Endometrial microvascular endothelial cells (primary cell): ENCODE results near the gene PALLD. TPM values are rescaled to one million over a fixed set of nuclear protein-coding genes. Genes with fewer than 3 reads are reported as not detected.

ENCODE experiments used
- in situ Hi-C: cut with HindIII; loops from 2 replicates; pipeline ENCODE4 v1.10.0; 2017; ENCODE audit warnings: low sequenced_read_pairs, low pct_unique_long_range_greater_than_20kb; ENCODE audit errors: inconsistent ontology term
- total RNA-seq: library from RNA; depleted of rRNA; stranded (reverse); fragments of >200 nt; gene quantifications from one replicate; pipeline ENCODE4 v1.2.3, GENCODE V29; 2015; ENCODE audit errors: inconsistent ontology term

Gene PALLD
- total RNA-seq, 1 donor from 2014 or later: 82.9 TPM

DNA sequence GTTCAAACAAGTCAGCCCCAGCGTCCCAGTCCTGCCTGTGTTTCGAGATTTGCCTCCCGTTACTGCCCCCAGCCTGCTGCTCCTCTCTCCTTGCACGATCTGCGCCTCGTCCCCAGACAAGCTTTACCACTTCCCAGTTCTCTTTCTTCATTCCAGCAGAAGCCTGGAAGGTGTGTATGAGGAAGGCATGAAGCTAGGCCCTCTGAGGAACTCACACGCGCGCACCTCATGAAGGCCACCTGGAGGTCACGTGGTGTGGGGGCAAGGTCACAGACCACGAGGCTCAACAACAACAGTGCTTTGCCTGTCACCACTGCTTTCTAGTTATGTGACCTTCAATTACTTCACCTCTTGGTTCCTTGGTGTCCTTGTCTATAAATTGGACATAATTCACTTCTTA lies 181.0 kb downstream of the PALLD start:
- in situ Hi-C loops: no loop called here

GRCh38 chr4:168678751-168679366 lies 182.0 kb downstream of the PALLD start:
- in situ Hi-C loops: no loop called here

DNA sequence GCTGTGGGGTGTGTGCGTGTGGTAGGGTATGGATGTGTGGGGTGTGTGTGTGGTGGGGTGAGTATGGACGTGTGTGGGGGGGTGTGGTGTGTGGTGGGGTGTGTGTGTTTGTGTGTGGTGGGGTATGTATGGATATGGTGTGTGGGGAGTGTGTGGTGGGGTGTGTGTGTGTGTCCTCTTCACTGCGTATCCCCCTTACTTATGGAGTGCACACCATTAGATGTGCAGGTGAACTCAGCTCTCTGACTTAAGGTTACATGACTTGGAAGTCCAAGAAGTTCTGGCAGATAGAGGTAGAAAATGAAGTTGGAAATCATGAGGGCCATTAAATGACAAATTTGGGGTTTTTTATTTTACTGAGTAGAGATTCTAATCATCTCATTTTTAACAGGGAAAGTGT lies 182.5 kb downstream of the PALLD start:
- in situ Hi-C loops: no loop called here

GRCh38 chr4:168679819-168680218 lies 183.0 kb downstream of the PALLD start:
- in situ Hi-C loops: no loop called here

- in situ Hi-C loops: no loop called here
Observed at GRCh38 chr4:168682898-168683500, 186.1 kb downstream of the PALLD start.

GRCh38 chr4:168683595-168683994 lies 186.7 kb downstream of the PALLD start:
- in situ Hi-C loops: no loop called here

DNA sequence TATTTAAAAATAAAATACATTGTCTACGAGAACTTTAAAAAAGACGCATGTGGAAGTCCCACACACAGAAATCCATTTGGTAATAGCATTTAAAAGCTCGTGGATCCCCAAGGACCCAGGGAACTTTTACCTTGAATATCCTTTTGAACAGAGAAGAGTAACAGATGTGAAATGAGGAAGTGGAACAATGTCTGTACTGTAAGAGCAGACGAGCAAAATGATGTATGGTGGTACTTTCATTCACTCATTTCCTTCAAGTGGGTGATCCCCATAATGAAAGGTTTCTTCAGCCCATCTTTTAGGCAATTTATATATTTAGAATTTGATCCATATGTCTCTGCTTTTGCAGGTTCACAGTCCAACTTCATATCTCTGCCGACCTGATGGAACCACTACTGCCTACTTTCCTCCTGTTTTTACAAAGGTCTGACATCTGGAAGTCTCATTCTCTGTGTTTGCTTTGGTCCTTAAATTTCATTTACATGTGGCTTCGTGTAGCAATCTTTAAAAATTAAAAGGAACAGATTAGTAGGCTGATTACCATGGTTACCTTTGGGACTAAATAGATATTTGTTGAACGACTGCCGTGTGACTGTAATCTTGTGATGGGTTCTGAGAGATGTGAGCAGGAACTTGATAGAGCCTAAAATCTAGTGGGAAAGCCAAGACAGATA lies 188.4 kb downstream of the PALLD start:
- in situ Hi-C loops: no loop called here

DNA sequence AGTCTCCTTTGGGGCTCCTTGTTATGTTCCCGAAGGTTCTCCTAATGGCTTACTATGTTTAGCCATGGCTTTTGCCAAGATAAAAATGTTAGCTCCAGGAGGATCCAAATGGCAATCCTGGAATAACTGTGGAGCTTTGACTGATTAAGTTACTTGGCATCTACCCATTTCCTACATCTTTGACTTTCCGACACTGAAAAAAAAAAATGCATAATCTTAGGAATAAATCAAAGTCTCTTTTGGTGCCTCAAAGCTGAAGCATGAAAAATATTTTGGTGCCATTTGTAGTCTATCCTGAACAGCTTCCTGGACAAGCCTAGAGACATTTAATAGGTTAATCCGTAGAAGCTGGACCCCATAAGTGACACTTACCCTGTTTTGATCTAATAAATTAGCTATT lies 191.7 kb downstream of the PALLD start:
- in situ Hi-C loops: no loop called here

GRCh38 chr4:168689791-168690190 lies 192.9 kb downstream of the PALLD start:
- in situ Hi-C loops: no loop called here

- in situ Hi-C loops: no loop called here
Observed at GRCh38 chr4:168690199-168690598, 193.3 kb downstream of the PALLD start.

GRCh38 chr4:168691631-168692369 lies 194.9 kb downstream of the PALLD start:
- in situ Hi-C loops: no loop called here

DNA sequence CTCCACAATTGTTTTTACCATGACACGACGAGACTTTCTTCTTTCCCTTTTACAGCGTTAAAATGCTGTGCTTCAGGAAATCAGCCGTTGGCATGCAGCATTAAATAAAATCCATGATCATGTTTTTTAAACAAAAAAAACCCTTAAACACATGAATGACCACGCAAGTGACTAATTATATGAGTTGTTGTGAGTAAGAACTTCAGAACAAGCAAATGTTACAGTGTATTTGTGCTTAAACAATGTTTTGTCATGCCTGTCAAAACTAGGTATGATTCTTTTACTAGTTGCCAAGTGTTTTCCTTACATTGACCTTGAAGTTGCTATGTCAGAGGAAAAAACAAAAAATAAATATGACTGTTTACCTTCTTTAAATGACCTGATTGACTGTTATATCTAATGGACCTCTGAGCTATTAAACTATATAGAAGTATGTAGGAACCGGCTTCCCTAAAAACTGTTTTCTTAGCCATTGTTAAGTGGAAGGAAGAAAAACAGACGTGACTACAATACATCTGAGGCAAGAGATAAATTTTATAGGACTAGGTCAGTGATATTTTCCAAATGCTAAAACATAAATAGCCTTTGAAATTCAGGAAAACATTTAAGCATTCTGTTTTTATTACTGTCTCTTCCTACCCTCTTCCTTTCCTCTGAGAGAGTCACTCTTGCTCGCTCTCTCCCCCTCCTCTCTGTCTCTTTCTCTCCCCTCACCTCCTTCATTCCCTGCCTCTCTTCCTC lies 197.1 kb downstream of the PALLD start:
- in situ Hi-C loops: no loop called here

GRCh38 chr4:168694667-168695066 lies 197.8 kb downstream of the PALLD start:
- in situ Hi-C loops: no loop called here

GRCh38 chr4:168695288-168695687 lies 198.4 kb downstream of the PALLD start:
- in situ Hi-C loops: no loop called here

- in situ Hi-C loops: no loop called here
Observed at GRCh38 chr4:168696280-168696679, 199.4 kb downstream of the PALLD start.

DNA sequence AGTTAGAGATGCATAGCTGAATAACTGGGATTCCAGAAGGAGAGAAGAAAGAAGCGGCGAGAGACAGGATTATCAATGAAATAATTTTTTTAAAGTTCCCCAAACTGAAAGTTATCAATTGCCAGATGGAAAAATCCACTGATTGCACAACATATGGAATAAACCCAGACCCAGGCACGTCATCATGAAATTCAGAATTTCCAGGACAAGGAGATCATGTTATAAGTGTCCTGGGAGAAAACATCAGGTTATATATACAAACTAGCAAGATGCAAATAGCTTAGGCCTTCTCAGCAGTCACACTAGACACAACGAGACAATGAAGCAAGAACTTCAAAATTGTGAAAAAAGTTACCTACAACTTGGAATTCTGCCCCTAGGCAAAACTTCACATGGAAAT lies 200.0 kb downstream of the PALLD start:
- in situ Hi-C loops: no loop called here

GRCh38 chr4:168699224-168699878 lies 202.5 kb downstream of the PALLD start:
- in situ Hi-C loops: no loop called here

DNA sequence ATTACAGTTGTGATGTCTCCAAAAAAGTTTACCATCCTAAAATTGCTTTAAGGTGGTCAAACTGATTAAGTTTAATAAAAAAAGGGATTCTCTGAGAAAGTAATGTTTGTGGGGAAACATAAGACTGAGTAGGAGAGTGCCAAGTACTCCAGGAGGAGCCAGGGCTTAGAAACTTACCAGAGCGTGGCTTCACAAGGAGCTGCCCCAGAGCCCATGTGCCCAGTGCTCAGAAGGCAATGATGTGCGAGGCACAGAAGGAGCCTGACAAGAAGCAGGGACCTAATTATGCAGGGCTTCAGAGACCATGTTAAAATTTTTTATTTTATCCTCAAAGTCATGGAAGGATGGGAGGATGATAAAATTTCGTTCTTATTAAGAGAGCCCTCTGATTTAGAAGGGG lies 204.2 kb downstream of the PALLD start:
- in situ Hi-C loops: no loop called here
